ENCODE measurements around the gene CCR1.

DNA sequence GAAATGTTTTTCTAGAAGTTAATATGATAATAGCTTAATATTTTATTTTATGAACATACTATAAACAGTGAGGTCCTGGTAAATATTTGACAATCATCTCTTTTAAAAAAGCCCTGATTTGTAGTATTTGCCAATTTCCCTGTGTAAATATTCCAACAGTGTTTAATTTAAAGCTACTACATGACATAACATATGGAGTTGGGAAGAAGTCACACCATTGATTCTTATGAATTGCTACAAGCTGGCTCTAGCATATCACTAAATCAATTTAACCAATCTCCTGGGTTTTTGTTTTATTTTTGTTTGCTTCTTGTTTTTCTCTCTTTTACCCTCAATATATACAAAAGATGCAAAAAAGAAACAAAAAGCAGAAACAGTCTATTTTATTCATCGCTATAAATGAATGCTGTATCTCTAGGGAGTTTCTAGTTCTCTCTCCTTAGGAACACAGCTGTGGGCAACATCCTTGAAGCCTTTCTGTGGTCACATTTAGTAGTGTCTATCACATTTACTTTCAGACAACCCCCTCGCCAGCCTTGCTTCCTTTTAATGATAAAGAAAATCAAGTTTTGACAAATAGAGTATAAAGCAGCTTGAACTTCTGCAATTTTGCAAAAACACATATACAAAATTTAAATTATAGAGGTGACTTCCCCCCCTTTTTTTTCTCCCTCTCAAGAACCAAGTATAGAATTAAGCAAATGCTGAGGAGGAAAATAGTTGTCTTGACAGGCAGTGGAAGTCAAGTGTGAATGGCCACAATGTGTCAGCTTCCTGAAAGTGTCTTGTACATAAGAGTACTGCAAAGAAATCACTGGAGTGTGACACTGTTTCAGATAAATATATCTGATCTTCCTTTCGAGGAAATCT, 21.4 kb downstream of the CCR1 start:
- TF ChIP-seq, protein P1, sequence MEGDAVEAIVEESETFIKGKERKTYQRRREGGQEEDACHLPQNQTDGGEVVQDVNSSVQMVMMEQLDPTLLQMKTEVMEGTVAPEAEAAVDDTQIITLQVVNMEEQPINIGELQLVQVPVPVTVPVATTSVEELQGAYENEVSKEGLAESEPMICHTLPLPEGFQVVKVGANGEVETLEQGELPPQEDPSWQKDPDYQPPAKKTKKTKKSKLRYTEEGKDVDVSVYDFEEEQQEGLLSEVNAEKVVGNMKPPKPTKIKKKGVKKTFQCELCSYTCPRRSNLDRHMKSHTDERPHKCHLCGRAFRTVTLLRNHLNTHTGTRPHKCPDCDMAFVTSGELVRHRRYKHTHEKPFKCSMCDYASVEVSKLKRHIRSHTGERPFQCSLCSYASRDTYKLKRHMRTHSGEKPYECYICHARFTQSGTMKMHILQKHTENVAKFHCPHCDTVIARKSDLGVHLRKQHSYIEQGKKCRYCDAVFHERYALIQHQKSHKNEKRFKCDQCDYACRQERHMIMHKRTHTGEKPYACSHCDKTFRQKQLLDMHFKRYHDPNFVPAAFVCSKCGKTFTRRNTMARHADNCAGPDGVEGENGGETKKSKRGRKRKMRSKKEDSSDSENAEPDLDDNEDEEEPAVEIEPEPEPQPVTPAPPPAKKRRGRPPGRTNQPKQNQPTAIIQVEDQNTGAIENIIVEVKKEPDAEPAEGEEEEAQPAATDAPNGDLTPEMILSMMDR (conservative IDR thresholded peaks at IDR 0.05; ENCODE audit: low read length): no peak
- no peak for TF ChIP-seq EZH2phosphoT487 (IDR thresholded peaks at IDR 0.05; ENCODE audit: borderline replicate concordance, low read depth, low read length)
